Measurements from ENCODE around the gene SLC30A3. TPM values are rescaled to one million over a fixed set of nuclear protein-coding genes. Genes with fewer than 3 reads are reported as not detected.
"Not testable (repeated sequence)": the region's sequence is repeated elsewhere in the genome, so short reads cannot be mapped to it uniquely, and the experiment has no call there.

Gene SLC30A3
- total RNA-seq, 2 donors from 2014 or later: 1.5 to 2.3 TPM

DNA sequence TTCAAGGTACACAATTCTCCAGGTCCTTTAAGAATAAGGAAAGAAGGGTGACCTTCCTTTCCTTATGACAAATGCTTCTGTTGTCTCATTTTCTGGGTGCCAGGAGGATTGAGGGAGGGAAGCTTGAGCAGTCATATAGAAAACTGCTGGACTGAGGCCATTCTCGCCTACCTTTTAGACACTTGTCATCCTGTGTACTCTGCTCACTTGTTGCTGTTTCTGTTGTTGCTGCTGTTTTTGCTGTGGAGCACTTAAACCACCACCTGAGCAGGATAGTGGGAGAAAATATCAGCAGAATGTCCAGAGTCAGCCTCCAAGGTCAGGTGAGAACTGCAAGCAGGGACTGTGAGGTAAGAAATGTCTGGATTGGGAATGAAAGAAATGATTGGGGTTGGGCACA lies 15.2 kb upstream of the SLC30A3 start:
- H3K4me3 Mint-ChIP-seq: no peak overlapping the region
- no peak for ATAC-seq (replicated peaks in 1 of 2)
- peaks cover 49% of the 10 kb centered on the region for H3K27me3 Mint-ChIP-seq (ENCODE audit: low read depth)
- H3K9me3 Mint-ChIP-seq: no peaks in the 10 kb centered on the region
- H3K27ac Mint-ChIP-seq: no peak overlapping the region
- H3K36me3 Mint-ChIP-seq (ENCODE audit: insufficient read depth in 2 of 2): no peaks in the 10 kb centered on the region
- DNase-seq: no peak
- peaks cover 12% of the 10 kb centered on the region for H3K4me1 Mint-ChIP-seq (ENCODE audit: low read depth)

DNA sequence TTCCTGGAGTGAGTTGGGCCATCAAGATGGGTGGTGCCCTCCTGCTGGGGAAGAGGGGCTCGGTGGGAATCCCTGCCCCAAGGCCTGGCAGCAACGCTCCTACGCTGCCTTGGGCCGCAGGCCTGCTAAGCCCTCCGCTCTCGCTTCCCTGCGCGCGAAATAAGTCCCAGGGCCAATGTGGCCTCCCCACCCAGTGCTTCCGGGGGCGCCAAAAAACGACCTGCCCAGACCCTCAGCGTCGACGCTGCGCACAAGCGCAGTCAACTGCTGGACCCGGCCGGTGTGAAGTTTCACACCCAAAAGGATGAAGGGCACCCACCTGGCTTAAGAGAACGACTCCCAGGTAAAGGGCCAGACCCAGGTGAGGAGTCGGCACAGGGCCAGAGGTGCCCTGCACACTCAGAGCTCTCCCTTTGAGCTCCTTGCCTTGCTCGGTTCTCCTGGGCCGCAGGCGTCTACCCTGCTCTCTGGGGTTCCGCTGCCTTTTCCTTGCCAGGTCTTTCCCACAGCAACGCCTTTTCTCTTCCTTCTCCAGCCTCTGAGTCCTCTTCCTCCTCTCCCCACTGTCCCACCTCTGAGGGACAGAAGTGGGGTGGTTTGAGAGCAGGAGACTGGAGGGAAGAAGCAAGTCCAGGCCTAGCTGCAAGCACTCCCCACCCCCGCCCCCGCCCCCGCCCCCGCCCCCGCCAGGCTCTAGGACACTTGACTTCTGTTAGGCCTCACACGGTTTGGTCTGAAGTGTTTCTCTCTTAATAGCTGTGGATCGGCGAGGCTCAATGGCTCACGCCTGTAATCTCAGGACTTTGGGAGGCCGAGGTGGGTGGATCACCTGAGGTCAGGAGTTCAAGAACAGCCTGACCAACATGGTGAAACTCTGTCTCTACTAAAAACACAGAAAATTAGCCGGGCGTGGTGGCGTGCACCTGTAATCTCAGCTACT lies 12.6 kb upstream of the SLC30A3 start, which contains the start of gene DNAJC5G:
TSS of gene DNAJC5G (plus strand) at position 223 of the 940 bp plus-strand sequence. CDS start 1,296 bp downstream, outside the sequence.
- Mint-ChIP-seq H3K36me3 (ENCODE audit: insufficient read depth in 2 of 2) (no peaks in the 10 kb centered on the region), H3K4me1 (ENCODE audit: low read depth) (peaks cover 16% of the 10 kb centered on the region), H3K27ac (no peak within 1 kb of the TSS), H3K9me3 (no peaks in the 10 kb centered on the region), H3K4me3 (no peak within 1 kb of the TSS), H3K27me3 (ENCODE audit: low read depth) (peaks cover 30% of the 10 kb centered on the region)
- no peak for ATAC-seq (replicated peaks in 1 of 2)
- no peak for DNase-seq

DNA sequence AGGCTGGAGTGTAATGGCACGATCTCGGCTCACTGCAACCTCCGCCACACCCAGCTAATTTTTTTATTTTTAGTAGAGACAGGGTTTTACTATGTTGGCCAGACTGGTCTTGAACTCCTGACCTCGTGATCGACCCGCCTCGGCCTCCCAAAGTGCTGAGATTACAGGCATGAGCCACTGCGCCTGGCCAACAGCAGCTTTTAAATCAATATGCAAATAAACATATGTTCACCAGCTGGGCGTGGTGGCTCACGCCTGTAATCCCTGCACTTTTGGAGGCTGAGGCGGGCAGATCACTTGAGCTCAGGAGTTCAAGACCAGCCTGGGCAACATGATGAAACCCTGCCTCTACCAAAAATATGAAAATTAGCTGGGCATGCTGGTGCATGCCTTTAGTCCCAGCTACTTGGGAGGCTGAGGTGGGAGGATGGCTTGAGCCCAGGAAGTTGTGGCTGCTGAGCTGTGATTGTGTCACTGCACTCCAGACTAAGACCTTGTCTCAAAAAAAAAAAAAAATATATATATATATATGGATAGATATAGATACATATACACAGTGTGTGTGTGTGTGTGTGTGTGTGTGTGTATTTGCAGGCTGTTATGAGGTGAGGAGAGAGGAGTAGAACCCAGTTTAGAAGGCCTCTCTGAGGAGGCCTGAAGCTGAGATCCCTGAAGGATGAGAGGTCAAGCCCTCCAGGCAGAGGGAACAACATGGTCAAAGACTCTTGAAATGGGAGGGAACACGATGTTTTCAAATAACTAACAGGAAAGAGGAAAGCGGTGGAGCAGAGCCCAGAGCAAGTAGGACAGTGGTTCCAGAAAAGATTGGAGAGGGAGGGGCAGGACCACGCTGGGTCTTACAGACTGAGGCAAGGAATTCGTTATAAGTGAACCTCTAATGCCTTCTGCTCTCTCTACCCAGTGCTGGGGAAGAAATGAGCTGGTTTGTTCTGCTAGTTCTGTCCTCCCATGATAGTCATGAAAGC lies 10.0 kb upstream of the SLC30A3 start:
- not testable (repeated sequence) for DNase-seq; H3K4me1 Mint-ChIP-seq (ENCODE audit: low read depth); H3K4me3 Mint-ChIP-seq; ATAC-seq (replicated peaks in 1 of 2); H3K36me3 Mint-ChIP-seq (ENCODE audit: insufficient read depth in 2 of 2); H3K27ac Mint-ChIP-seq; H3K9me3 Mint-ChIP-seq
- H3K27me3 Mint-ChIP-seq (ENCODE audit: low read depth): peaks cover 34% of the 10 kb centered on the region

DNA sequence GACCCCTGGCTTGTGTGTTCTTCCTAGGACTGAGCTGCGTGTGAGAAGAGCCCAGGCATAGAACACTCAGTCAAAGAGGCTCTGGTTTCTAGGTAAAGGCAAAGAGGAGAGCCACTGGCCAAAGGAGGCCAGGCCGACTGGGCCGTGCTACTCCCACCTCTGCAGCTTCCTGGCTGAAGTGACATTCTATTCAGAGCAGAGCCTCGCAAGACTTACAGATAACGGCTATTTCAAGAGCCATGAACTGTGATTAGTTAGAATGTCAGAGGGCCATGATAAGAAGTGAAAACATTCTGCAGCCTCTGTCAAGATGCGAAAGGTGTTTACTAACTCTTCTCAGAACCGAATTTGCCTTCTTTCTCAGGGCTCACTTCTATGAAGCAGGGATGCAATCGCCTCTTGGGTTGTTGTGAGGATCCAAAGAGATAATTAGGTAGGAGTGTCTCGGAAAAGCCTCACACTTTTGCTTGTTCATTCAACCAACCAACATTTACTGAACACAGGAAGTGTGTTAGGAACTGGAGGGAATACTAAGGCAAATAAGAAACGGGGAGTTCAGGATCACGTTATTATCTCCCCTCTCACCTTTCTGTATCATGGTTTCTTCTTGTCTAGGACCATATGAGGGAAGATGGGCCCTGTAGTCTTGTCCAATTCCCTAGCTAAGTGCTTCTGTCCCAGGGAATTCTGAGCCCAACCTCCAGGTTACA lies 8.9 kb upstream of the SLC30A3 start:
- H3K36me3 Mint-ChIP-seq (ENCODE audit: insufficient read depth in 2 of 2): no peaks in the 10 kb centered on the region
- ATAC-seq (replicated peaks in 1 of 2) (no peak), DNase-seq (no peak)
- no peak overlapping the region for H3K27ac Mint-ChIP-seq
- no peak overlapping the region for H3K4me3 Mint-ChIP-seq
- H3K4me1 Mint-ChIP-seq (ENCODE audit: low read depth): peaks cover 5% of the 10 kb centered on the region
- peaks cover 27% of the 10 kb centered on the region for H3K27me3 Mint-ChIP-seq (ENCODE audit: low read depth)
- H3K9me3 Mint-ChIP-seq: no peaks in the 10 kb centered on the region

DNA sequence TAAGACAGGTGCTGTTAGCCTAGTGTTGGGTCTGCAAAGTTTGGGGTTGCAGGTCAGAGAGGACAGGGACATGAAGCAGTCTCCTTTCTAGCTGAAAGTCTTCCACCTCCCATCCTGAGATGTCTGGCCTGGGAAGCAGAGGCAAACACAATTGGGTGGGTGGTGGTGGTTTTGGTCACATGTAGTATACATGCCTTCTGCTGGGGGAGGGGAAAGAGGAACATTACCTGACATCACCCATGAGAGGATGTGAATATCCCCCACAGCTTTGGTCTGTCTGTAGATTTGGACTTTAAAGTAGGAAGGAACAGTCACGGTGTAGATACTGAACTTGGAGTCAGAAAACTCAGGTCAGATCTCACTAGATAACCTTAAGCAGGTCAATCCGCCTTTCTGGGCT lies 7.8 kb upstream of the SLC30A3 start:
- Mint-ChIP-seq H3K27ac (no peak overlapping the region), H3K9me3 (no peaks in the 10 kb centered on the region), H3K4me3 (no peak overlapping the region), H3K36me3 (ENCODE audit: insufficient read depth in 2 of 2) (no peaks in the 10 kb centered on the region), H3K4me1 (ENCODE audit: low read depth) (peaks cover 5% of the 10 kb centered on the region), H3K27me3 (ENCODE audit: low read depth) (peaks cover 27% of the 10 kb centered on the region)
- no peak for DNase-seq
- ATAC-seq (replicated peaks in 1 of 2): no peak

DNA sequence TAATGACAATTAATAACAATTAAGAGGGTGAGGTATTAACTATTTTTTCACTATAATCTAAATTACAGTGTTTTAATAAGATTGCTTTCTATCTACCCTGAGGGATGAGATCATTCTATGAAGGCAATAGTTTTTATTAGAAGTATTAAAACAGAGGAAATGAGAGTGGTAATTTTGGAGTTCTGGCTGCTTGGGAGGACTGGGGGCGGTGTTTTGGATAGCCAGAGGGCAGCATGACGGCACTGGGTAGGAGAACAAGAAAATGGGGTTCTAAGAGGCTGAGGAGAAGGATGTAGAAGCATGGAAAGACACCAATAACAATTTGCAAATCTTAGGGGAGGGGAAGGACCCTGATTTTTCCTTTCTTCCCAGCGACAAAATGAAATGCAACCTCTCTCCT lies 7.3 kb upstream of the SLC30A3 start:
- H3K9me3 Mint-ChIP-seq: no peaks in the 10 kb centered on the region
- peaks cover 5% of the 10 kb centered on the region for H3K4me1 Mint-ChIP-seq (ENCODE audit: low read depth)
- ATAC-seq (replicated peaks in 1 of 2) (no peak), DNase-seq (no peak)
- H3K27me3 Mint-ChIP-seq (ENCODE audit: low read depth): peaks cover 27% of the 10 kb centered on the region
- no peak overlapping the region for H3K4me3 Mint-ChIP-seq
- no peak overlapping the region for H3K27ac Mint-ChIP-seq
- H3K36me3 Mint-ChIP-seq (ENCODE audit: insufficient read depth in 2 of 2): no peaks in the 10 kb centered on the region

DNA sequence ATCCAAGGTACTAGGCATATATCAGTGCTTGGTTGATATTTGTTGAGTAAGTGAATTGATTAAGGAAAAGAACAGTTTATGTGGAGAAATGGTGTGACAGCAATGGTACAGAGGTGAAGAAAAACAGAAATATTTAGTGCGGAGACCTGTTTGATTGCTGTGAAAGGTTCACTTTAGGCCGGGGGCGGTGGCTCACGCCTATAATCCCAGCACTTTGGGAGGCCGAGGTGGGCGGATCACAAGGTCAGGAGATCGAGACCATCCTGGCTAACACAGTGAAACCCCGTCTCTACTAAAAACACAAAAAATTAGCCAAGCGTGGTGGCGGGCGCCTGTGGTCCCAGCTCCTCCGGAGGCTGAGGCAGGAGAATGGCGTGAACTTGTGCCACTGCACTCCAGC lies 5.4 kb upstream of the SLC30A3 start:
- not testable (repeated sequence) for ATAC-seq (replicated peaks in 1 of 2); H3K36me3 Mint-ChIP-seq (ENCODE audit: insufficient read depth in 2 of 2); DNase-seq; H3K27ac Mint-ChIP-seq; H3K4me3 Mint-ChIP-seq; H3K9me3 Mint-ChIP-seq
- H3K4me1 Mint-ChIP-seq (ENCODE audit: low read depth): peaks cover 15% of the 10 kb centered on the region
- peaks cover 16% of the 10 kb centered on the region for H3K27me3 Mint-ChIP-seq (ENCODE audit: low read depth)

DNA sequence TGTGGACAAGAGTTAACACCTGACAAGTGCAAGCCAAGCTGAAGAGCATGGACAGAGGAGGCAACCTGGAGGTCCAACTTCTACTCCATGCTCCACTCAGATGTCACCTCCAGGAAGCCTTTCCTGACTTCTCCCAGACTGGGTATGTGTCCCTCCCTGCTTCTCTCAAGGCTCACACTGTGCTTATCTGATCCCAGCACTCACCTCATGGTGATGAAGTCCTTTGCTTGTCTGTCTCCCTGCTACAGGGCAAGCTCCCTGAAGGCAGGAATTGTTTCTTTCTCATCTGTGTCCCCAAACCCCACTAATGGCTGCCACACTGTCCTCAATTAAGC lies 2.7 kb upstream of the SLC30A3 start:
- Mint-ChIP-seq H3K27me3 (ENCODE audit: low read depth) (peaks cover 24% of the 10 kb centered on the region), H3K9me3 (no peaks in the 10 kb centered on the region), H3K4me3 (peak overlapping the region; percentile 44 to 49), H3K27ac (no peak overlapping the region), H3K4me1 (ENCODE audit: low read depth) (peaks cover 25% of the 10 kb centered on the region), H3K36me3 (ENCODE audit: insufficient read depth in 2 of 2) (peaks cover 2 to 5% of the 10 kb centered on the region in 2 donors)
- DNase-seq: no peak
- no peak for ATAC-seq (replicated peaks in 1 of 2)

DNA sequence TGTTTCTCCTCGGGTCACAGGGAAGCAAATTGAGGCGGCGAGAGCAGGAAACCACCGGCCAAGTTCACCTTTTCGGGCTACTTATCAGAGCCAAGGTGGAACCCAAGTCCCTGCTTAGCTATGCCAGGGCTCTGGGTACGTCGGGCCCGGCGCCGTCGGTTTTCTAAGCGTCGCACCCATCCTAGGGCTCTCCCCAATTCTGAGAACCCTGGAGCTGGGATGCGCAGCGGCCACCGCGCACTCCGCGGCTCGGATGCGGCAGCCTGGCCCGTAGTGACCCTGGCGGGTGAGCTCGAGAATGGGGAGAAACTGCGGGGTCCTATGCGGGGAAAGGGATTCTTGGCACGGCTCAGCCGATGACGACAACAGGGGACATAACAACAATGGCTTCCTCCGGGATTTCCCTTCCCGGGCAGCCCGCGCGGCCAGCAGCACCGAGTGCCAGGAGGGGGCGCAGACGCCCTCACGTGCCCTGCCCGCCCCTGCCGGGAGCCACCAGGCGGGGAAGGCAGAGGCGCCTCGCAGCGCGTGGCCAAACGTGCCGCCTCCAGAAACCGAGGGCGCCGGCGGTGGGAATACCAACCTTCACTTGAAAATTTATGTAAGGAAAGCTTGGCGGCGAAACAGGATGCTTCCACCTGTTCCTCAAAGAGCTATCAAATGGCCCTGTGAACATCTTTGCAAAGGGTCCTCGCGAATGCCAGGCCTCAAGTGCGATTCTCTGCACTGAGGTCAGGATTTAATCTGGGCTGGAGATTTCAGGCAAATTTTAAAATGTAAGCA lies 2.1 kb upstream of the SLC30A3 start:
- H3K4me3 Mint-ChIP-seq: peak overlapping the region; percentile 84 to 90
- no peaks in the 10 kb centered on the region for H3K9me3 Mint-ChIP-seq
- peak; percentile 75 to 80 for DNase-seq
- H3K36me3 Mint-ChIP-seq (ENCODE audit: insufficient read depth in 2 of 2): peaks cover 2 to 5% of the 10 kb centered on the region in 2 donors
- peaks cover 26% of the 10 kb centered on the region for H3K27me3 Mint-ChIP-seq (ENCODE audit: low read depth)
- H3K27ac Mint-ChIP-seq: no peak overlapping the region
- ATAC-seq (replicated peaks in 1 of 2): peak; percentile 68 to 74
- H3K4me1 Mint-ChIP-seq (ENCODE audit: low read depth): peaks cover 25% of the 10 kb centered on the region

DNA sequence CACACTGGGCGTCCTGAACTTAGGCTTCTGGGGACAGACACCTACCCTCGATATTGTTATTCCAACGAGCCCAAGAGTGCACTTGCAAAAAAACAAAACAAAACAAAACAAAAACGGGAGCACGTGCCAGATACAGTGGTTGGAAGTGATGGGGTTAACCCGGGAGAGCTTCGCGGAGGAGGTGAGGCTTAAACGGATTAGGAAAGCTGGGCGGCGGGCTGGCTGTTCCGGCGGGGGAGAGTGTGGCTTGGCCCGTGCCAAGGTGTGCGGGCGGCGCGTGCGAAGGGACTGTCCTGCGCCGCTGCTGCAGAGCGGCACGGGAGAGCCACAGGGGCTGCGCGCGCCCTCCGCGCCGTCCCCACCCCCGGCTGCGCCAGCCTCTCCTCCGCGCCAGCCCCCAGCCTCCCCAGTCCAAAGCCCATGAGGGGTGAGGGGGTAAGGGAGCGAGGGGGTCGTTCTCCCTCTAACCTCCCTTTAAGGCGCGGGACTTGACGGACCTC lies 1.5 kb upstream of the SLC30A3 start:
- DNase-seq: peak; percentile 34 to 39
- no peak overlapping the region for H3K27ac Mint-ChIP-seq
- peaks cover 2 to 5% of the 10 kb centered on the region in 2 donors for H3K36me3 Mint-ChIP-seq (ENCODE audit: insufficient read depth in 2 of 2)
- peak overlapping the region; percentile 84 to 90 for H3K4me3 Mint-ChIP-seq
- H3K9me3 Mint-ChIP-seq: no peaks in the 10 kb centered on the region
- peak; percentile 67 for ATAC-seq (replicated peaks in 1 of 2)
- H3K4me1 Mint-ChIP-seq (ENCODE audit: low read depth): peaks cover 25% of the 10 kb centered on the region
- H3K27me3 Mint-ChIP-seq (ENCODE audit: low read depth): peaks cover 25% of the 10 kb centered on the region

DNA sequence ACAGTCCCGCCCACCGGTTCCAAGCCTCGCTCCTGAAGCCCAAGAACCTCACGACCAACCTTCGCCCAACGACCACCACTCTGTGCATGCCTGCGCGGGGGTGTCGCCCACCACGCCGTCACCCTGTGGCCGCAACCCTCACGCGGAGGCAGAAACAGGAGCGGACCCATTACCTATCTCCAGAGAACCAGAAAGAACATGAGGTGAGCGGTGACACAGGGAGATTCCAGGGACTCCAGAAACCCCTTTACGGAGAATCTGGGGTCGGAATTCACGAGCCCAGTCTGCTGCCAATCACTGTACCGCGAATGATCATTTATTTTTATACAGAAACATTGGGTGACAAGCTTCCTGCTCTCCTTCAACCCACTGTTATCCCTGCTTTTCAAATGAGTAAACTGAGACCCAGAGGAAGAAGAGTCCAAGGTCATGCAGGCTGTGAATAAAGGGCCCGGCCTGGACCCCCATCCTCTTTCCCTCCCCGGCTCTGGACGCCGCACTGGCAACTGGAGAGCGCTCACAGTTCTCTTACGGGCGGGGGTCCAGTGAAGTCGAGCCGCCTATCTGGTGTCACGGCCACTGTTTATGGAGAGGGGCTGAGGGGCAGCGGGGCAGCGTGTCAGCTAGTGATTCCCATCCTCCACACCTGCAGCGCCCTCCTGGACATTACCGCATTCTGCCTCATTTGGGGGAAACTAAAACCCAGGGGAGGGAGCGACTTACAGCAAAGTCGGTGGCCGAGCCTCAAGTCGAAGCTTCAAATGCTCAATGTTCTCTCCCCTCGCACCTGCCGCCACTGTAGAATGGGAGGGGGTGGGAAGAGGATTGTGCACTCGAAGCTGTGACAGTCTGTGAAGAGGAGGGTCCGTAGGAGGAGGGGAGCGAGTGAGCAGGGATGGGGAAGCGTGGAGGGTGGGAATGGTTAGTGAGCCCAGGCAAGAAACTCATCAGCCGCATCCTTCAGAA lies 723 bp upstream of the SLC30A3 start:
- Mint-ChIP-seq H3K9me3 (no peaks in the 10 kb centered on the region), H3K27me3 (ENCODE audit: low read depth) (peaks cover 25% of the 10 kb centered on the region), H3K4me3 (peak overlapping the region; percentile 84 to 90), H3K4me1 (ENCODE audit: low read depth) (peaks cover 25% of the 10 kb centered on the region), H3K36me3 (ENCODE audit: insufficient read depth in 2 of 2) (peaks cover 2 to 5% of the 10 kb centered on the region in 2 donors), H3K27ac (no peak overlapping the region)
- peak in 1 of 2 donors; percentile 14 for DNase-seq
- no peak for ATAC-seq (replicated peaks in 1 of 2)
